ENCODE results near the gene FRY.

FRY gene

DNA sequence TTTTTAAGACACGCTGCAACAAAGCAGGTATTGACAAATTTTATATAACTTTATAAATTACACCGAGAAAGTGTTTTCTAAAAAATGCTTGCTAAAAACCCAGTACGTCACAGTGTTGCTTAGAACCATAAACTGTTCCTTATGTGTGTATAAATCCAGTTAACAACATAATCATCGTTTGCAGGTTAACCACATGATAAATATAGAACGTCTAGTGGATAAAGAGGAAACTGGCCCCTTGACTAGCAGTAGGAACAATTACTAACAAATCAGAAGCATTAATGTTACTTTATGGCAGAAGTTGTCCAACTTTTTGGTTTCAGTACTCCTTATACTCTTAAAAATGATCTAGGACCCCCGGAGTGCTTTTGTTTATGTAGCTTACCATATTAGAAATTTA is 284.9 kb downstream of the FRY start:
- no peak for DNase-seq

DNA sequence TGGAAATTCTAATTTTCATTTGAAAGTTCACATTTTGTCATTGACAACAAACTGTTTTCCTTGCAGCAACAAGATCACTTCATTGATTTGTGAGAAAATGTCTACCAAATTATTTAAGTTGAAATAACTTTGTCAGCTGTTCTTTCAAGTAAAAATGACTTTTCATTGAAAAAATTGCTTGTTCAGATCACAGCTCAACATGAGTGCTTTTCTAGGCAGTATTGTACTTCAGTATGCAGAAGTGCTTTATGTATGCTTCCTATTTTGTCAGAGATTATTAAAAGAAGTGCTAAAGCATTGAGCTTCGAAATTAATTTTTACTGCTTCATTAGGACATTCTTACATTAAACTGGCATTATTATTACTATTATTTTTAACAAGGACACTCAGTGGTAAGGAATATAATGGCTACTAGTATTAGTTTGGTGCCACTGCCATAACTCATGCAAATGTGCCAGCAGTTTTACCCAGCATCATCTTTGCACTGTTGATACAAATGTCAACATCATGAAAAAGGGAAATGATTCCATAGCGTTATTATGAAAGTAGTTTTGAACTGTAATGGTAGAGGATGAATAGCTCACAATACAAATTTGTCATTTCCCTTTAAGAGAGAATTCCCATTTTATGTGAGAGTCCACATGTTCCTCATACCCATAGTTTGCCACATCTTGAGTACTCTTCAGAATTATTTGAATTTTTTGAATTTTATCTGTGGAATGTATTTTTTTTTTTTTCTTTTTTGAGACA is 286.3 kb downstream of the FRY start:
- no peak for DNase-seq

DNA sequence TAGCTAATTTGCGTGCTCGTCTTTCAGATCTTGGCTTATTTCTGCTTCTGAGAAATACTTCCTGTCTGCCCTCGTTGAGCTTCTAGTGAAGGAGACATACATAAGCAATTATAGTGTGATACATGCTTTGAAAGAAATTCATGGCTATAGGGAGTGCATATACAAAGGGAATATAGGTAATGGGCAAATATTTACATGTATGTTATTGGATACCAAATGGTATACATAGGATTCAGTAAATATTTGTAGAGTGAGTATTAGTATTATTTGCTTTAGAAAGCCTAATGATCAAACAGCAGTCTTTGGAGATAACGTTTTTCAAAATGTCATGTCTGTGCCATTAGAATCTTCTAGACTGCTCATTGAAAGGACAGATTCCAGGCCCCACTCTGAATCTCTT is 289.0 kb downstream of the FRY start:
- DNase-seq: no peak

DNA sequence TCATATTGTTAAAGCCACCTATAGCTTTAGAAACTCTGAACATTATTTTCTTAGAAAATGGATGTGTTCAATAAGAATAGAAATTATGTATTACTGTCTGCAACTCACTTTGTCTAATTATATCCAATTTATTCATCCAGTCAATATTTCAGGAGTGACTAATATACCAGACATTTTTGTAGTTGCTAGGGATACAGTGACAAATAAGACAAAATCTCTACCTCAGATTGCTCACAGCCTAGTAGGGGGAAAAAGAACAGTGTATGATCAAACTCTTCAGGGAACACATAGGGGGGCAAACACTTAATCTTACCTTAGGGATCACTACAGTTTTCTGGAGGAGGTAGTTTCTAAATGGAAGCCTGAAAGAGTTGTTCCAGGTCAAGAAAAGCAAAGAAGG is 292.3 kb downstream of the FRY start:
- DNase-seq: no peak

DNA sequence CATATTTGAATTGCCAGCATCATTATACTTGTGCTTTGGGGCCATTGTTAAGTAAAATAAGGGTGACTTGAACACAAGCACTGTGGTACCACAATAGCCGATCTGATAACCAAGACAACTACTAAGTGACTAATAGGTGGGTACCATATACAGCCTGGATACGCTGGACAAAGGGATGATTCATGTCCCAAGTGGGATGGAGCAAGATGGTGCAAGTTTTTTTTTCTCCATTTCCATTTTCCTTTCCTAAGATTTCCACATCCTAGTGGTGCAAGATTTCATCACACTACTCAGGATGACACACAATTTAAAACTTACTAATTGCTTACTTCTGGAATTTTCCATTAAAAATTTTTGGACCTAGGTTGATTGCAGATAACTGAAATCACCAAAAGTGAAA is 298.9 kb downstream of the FRY start:
- no peak for DNase-seq

DNA sequence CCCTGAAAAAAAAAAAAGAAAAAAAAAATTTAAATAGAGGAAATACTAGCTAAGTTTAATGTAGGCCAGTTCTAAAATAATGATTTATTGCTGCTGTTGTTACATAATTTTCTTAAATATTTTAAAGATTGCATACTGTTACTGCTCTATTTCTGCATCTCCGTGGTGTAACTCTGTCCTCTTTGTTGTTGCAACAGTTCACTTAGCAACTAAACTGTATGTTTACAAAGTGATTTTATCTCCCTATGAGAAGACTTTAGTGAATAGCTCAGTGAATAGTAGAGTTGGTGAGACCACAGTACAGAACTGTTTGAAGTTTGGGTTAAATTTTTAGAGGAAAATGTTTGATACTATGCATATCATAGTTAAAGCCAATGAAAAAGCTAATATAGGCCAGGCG is 303.1 kb downstream of the FRY start:
- DNase-seq: no peak

DNA sequence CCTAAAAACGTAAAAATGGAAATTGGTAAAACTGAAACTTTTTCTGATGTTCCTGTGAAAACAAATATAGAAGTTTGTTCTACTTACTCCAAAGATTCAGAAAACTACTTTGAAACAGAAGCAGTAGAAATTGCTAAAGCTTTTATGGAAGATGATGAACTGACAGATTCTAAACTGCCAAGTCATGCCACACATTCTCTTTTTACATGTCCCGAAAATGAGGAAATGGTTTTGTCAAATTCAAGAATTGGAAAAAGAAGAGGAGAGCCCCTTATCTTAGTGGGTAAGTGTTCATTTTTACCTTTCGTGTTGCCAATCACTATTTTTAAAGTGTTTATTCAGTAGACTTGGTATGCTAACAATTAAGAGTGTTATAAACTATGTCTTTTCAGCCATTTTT is 309.3 kb downstream of the FRY start:
- no peak for DNase-seq

DNA sequence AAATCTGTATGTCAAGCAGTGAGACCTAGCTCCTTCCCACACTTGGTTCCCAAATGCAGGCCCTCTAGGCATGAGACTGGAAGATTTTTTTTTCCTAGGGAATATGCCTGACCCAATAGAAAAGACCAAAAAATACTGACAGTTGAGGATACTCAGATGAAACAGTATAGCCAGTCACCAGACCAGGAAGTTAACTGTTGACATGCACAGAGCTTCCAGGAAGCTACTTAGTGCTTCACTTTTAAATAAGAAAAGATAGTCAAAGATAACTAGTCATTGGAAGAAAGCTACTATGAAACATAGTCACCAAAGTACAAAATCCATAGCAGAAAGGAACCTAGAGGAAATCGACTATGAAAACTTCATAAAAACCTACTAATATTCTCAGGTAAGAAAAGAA is 316.1 kb downstream of the FRY start:
- DNase-seq: no peak

Data from stimulated activated CD4-positive, alpha-beta T cell treated with anti-CD3 and anti-CD28 coated beads, Interleukin-2, amount 100 ng/mL, for 48 hours (primary cell).